Measurements from ENCODE around the gene KCNJ5. TPM values are rescaled to one million over a fixed set of nuclear protein-coding genes. Genes with fewer than 3 reads are reported as not detected.

The KCNJ5 gene
- total and polyA plus RNA-seq, 10 of the 15 experiments (the other 5 are each of a cell fraction or from before 2014, with no cell fraction given) = 0.03 TPM; not detected in 8

DNA sequence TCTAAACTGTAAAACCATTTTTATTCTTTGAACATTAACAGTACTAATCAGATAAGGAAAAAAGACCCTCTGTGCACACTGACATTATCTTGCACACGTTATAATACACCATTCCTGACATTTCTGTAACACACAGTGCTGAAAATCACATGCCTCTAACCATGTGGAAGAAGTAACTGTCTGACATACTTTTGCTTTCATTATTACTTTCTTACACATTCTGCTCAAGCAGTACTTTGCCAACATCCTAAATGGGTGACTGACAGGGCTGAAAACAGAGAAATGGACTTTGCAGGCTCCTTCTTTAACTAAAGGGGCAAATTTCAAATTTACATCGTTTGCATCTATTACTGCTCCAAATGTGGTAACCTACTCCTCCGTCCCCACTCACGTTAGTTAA, 74.3 kb downstream of the KCNJ5 start (continued):
- TF ChIP-seq EGR1 (IDR thresholded peaks at IDR 0.05; ENCODE audit: borderline replicate concordance in 1 of 2, low read depth in 2 of 2, low read length in 2 of 2) (no peak), SP1 (IDR thresholded peaks at IDR 0.05; ENCODE audit: low read depth, low read length) (no peak)
- TF ChIP-seq, protein P1, sequence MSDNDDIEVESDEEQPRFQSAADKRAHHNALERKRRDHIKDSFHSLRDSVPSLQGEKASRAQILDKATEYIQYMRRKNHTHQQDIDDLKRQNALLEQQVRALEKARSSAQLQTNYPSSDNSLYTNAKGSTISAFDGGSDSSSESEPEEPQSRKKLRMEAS (IDR thresholded peaks at IDR 0.05; ENCODE audit: low read depth, low read length) = peak; percentile 44; the same call in 1 of the 2 replicates
- TF ChIP-seq, protein P2, sequence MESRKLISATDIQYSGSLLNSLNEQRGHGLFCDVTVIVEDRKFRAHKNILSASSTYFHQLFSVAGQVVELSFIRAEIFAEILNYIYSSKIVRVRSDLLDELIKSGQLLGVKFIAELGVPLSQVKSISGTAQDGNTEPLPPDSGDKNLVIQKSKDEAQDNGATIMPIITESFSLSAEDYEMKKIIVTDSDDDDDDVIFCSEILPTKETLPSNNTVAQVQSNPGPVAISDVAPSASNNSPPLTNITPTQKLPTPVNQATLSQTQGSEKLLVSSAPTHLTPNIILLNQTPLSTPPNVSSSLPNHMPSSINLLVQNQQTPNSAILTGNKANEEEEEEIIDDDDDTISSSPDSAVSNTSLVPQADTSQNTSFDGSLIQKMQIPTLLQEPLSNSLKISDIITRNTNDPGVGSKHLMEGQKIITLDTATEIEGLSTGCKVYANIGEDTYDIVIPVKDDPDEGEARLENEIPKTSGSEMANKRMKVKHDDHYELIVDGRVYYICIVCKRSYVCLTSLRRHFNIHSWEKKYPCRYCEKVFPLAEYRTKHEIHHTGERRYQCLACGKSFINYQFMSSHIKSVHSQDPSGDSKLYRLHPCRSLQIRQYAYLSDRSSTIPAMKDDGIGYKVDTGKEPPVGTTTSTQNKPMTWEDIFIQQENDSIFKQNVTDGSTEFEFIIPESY (IDR thresholded peaks at IDR 0.05) = no peak

- no peak for ATAC-seq
- CTCF ChIA-PET = interaction anchor here (1.0 kb wide), 1 partner anchor 11 kb away, joined by 3 read pairs; no protein-coding TSS in a partner anchor
Measured at GRCh38 chr11:128967578-128967977, 76.4 kb downstream of the KCNJ5 start.

More at GRCh38 chr11:128967578-128967977, 76.4 kb downstream of the KCNJ5 start:
- peaks cover 15% of the 10 kb centered on the region for H3K4me1 ChIP-seq (ENCODE audit: control insufficient read depth, insufficient read depth, low read length)
- in situ Hi-C loops (cut with MboI) (no loop called here), intact Hi-C loops (cut with micrococcal nuclease; ENCODE audit: unreplicated experiment) (no loop called here)
- no peak overlapping the region for H3K27ac ChIP-seq (ENCODE audit: control insufficient read depth, insufficient read depth)
- no peaks in the 10 kb centered on the region for H3K79me2 ChIP-seq (ENCODE audit: control insufficient read depth, insufficient read depth, low read length)
- no peak overlapping the region for H2AFZ ChIP-seq (ENCODE audit: control insufficient read depth, low read depth, low read length)
- no peaks in the 10 kb centered on the region for H4K20me1 ChIP-seq (ENCODE audit: control insufficient read depth, insufficient read depth)
- no peak overlapping the region for H3K4me3 ChIP-seq
- RAD21 ChIA-PET (ENCODE audit: unreplicated experiment) = no interaction called here
- H3K9ac ChIP-seq (ENCODE audit: control insufficient read depth, insufficient read depth, low read length) = no peak overlapping the region
- WGBS (ENCODE audit: insufficient coverage, insufficient replicate concordance, low lambda C conversion rate, missing lambda C conversion rate) = 16% methylated on average over 6 of the region's 6 CpGs
- FAIRE-seq (no peak), DNase-seq (ENCODE audit: low read depth, low spot score) (no peak)
- no peaks in the 10 kb centered on the region for H3K27me3 ChIP-seq (replicated peaks in 1 of 2; ENCODE audit: control insufficient read depth in 2 of 2, insufficient read depth in 2 of 2, low read length in 1 of 2)
- H3K9me3 ChIP-seq (replicated peaks; ENCODE audit: control insufficient read depth, insufficient read depth, low read length) = no peaks in the 10 kb centered on the region
- H3K36me3 ChIP-seq (ENCODE audit: control insufficient read depth in 2 of 2, insufficient read depth in 2 of 2, low read length in 1 of 2) = no peaks in the 10 kb centered on the region; a peak in 1 of 4 replicates
- H3K4me2 ChIP-seq (ENCODE audit: control insufficient read depth, insufficient read depth) = no peak overlapping the region
- no peak for TF ChIP-seq RUNX3 (IDR thresholded peaks at IDR 0.05; ENCODE audit: low read length)
- TF ChIP-seq, protein P3, sequence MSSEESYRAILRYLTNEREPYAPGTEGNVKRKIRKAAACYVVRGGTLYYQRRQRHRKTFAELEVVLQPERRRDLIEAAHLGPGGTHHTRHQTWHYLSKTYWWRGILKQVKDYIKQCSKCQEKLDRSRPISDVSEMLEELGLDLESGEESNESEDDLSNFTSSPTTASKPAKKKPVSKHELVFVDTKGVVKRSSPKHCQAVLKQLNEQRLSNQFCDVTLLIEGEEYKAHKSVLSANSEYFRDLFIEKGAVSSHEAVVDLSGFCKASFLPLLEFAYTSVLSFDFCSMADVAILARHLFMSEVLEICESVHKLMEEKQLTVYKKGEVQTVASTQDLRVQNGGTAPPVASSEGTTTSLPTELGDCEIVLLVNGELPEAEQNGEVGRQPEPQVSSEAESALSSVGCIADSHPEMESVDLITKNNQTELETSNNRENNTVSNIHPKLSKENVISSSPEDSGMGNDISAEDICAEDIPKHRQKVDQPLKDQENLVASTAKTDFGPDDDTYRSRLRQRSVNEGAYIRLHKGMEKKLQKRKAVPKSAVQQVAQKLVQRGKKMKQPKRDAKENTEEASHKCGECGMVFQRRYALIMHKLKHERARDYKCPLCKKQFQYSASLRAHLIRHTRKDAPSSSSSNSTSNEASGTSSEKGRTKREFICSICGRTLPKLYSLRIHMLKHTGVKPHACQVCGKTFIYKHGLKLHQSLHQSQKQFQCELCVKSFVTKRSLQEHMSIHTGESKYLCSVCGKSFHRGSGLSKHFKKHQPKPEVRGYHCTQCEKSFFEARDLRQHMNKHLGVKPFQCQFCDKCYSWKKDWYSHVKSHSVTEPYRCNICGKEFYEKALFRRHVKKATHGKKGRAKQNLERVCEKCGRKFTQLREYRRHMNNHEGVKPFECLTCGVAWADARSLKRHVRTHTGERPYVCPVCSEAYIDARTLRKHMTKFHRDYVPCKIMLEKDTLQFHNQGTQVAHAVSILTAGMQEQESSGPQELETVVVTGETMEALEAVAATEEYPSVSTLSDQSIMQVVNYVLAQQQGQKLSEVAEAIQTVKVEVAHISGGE (CRISPR knock-in tag; IDR thresholded peaks at IDR 0.05) = no peak
- no peak for TF ChIP-seq MEF2B (IDR thresholded peaks at IDR 0.05; ENCODE audit: partially characterized antibody, poor library complexity, severe bottlenecking)
- TF ChIP-seq STAT1 (conservative IDR thresholded peaks at IDR 0.05) = no peak
- TF ChIP-seq MYC (IDR thresholded peaks at IDR 0.05; ENCODE audit: insufficient read depth, insufficient read length, insufficient replicate concordance, low read length, severe bottlenecking) = no peak
- TF ChIP-seq ZZZ3 (IDR thresholded peaks at IDR 0.05; ENCODE audit: control insufficient read depth, insufficient read length, low read depth) = no peak
- TF ChIP-seq HCFC1 (IDR thresholded peaks at IDR 0.05; ENCODE audit: low read length) = no peak
- no peak for TF ChIP-seq GATAD2B (conservative IDR thresholded peaks at IDR 0.05; ENCODE audit: low read depth)
- no peak for TF ChIP-seq NFYB (IDR thresholded peaks at IDR 0.05; ENCODE audit: insufficient read depth, low read depth, low read length)
- TF ChIP-seq CHD4 (IDR thresholded peaks at IDR 0.05) = no peak
- no TSS peak for BruUV-seq (replicated peaks)
- POLR2A ChIA-PET = no interaction called here
- SMC1A ChIA-PET (ENCODE audit: uncharacterized antibody, unreplicated experiment) = no interaction called here
